Measurements from ENCODE around the gene HOXA1.
A peak's percentile ranks its signal among the peaks of the same experiment; 100 is the strongest.

HOXA1 gene

GRCh38 chr7:27095897-27096767, at the start of gene HOXA1:
TSS of gene HOXA1 (minus strand) at chr7:27096000. CDS start at chr7:27095912, 88 bp downstream.
- DNase-seq (ENCODE audit: low read depth in 2 of 2): peak; percentile 45 to 56

- no peak for DNase-seq (ENCODE audit: low read depth in 2 of 2)
Observed at GRCh38 chr7:27145165-27145913, 49.5 kb upstream of the HOXA1 start.

- DNase-seq (ENCODE audit: low read depth in 2 of 2): no peak
Observed at GRCh38 chr7:27144781-27145164, 49.0 kb upstream of the HOXA1 start.

- no peak for DNase-seq (ENCODE audit: low read depth in 2 of 2)
Observed at GRCh38 chr7:27143950-27144780, 48.4 kb upstream of the HOXA1 start.

GRCh38 chr7:27143023-27143949, 47.5 kb upstream of the HOXA1 start, which contains the start of gene HOXA5:
TSS of gene HOXA5 (minus strand) at chr7:27143681. CDS start at chr7:27143607, 74 bp downstream.
- DNase-seq (ENCODE audit: low read depth in 2 of 2): no peak

- DNase-seq (ENCODE audit: low read depth in 2 of 2): no peak
Observed at GRCh38 chr7:27142580-27143022, 46.8 kb upstream of the HOXA1 start.

- DNase-seq (ENCODE audit: low read depth in 2 of 2): no peak
Observed at GRCh38 chr7:27141923-27142579, 46.3 kb upstream of the HOXA1 start.

- no peak for DNase-seq (ENCODE audit: low read depth in 2 of 2)
Observed at GRCh38 chr7:27141137-27141922, 45.5 kb upstream of the HOXA1 start.

GRCh38 chr7:27140126-27140857, 44.5 kb upstream of the HOXA1 start:
- no peak for DNase-seq (ENCODE audit: low read depth in 2 of 2)

GRCh38 chr7:27139334-27140125, 43.7 kb upstream of the HOXA1 start:
- no peak for DNase-seq (ENCODE audit: low read depth in 2 of 2)

- DNase-seq (ENCODE audit: low read depth in 2 of 2): no peak
Observed at GRCh38 chr7:27138985-27139333, 43.2 kb upstream of the HOXA1 start.

- DNase-seq (ENCODE audit: low read depth in 2 of 2): no peak
Observed at GRCh38 chr7:27138472-27138871, 42.7 kb upstream of the HOXA1 start.

GRCh38 chr7:27137640-27138315, 42.0 kb upstream of the HOXA1 start:
- no peak for DNase-seq (ENCODE audit: low read depth in 2 of 2)

GRCh38 chr7:27134392-27134791, 38.6 kb upstream of the HOXA1 start:
- no peak for DNase-seq (ENCODE audit: low read depth in 2 of 2)

GRCh38 chr7:27133409-27134231, 37.8 kb upstream of the HOXA1 start:
- DNase-seq (ENCODE audit: low read depth in 2 of 2): no peak

GRCh38 chr7:27132978-27133377, 37.2 kb upstream of the HOXA1 start:
- DNase-seq (ENCODE audit: low read depth in 2 of 2): no peak

- DNase-seq (ENCODE audit: low read depth in 2 of 2): no peak
Observed at GRCh38 chr7:27132214-27132613, 36.4 kb upstream of the HOXA1 start.
